HG02588 (cell line): Measurements from ENCODE around the gene HTR3A.

Experiments used
- ATAC-seq: cut with Tn5 transposase; IDR thresholded peaks from one replicate; pipeline ENCODE4 v1.9.1; 2021; ENCODE audit warnings: mild to moderate bottlenecking, moderate library complexity; ENCODE audit not compliant: unreplicated experiment

HTR3A gene

DNA sequence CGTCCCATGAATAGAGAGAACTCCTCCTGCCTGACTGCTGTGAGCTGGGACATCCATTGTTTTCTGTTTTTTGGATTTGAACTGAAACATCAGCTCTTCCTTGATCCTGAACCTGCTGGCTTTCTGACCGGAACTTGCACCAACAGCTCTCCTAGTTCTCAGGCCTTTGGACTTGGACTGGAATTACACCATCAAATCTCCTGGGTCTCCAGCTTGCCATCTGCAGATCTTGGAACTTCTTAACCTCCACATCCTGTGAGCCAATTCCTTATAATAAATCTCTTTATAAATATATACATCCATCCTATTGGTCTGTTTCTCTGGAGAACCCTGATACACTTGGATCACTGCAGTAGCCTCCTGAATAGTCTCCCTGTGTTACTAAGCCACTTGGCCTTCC, 42.1 kb downstream of the HTR3A start:
- no peak for ATAC-seq

DNA sequence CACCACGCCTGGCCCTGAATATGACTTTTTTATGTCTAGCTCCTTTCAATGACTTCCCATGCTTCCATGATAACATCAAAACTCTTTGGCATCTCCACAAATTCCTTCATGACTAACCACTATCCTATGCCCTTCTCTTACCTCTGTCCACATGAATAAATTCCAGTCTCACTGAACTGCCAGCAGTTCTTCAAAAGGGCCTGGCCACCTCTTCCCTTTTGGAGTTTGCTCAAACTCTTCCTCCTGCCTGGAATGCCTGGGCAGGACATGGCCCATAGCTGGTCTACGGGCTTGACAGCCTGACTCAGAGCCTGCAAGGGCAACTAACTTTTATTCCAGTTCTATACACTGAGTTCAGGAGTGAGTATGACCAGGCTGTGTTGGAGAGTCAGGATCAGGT, 42.8 kb downstream of the HTR3A start:
- no peak for ATAC-seq

DNA sequence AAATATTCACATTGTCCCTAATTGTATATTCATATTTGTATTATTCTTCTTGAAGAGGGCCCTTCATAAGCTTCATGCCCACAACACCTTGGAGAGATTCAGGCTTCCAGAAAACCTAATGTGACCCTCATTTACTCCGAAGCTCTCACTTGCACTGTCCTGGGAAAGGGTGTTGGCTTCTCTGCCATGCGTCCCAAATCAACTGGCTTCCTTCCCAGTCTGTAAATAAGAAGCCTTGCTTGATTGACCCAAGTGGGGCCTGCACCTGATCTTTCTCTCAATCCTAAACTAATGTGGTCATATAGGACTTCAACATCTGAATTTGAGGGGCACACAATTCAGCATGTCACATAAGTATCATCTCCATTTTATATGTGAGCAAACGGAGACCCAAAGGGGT, 44.1 kb downstream of the HTR3A start:
- no peak for ATAC-seq

DNA sequence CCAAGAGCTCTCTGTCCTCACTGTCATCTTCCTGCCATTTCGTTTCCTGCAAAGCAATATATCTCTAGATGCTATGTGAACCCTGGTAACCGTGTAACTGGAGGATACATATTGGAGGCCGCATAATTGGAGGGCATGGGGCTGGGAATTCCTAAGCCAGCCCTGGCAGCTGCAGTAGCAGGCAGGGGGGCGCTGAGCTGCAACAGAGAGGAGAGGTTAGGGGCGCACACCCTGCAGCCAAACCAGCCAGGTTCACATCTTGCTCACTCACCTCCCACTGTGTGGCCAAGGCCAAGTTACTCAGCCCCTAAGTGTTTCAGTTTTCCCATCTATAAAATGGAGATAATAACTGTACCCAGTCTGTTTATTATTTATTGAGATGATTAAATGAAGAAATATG, 44.7 kb downstream of the HTR3A start:
- ATAC-seq = no peak

DNA sequence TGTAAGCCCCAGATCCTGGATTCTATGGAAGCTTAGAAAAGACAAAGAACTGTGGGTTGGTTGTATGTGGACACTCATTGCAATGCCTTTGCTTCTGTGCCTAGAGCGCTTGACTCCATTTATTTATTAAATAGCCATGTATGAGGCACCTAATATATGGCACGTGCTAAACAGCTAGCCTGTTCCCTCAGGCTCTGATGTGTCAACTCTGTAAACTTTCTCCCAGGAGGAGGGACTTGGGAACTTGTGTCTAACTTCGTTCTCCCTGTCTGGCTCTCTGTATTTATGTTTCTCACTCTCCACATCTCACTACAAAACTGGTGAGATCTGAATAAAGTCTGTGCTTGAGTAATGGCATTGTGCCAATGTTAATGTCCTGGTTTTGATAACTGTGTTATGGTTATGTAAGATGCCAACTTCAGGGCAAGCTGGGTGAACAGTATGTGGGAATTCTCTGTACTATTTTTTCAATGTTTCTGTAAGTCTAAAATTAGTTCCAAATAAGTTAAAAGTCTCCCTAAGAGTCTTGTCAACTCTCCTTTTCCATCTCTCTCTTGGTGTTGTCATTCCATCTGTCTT, 50.5 kb downstream of the HTR3A start:
- ATAC-seq = no peak

DNA sequence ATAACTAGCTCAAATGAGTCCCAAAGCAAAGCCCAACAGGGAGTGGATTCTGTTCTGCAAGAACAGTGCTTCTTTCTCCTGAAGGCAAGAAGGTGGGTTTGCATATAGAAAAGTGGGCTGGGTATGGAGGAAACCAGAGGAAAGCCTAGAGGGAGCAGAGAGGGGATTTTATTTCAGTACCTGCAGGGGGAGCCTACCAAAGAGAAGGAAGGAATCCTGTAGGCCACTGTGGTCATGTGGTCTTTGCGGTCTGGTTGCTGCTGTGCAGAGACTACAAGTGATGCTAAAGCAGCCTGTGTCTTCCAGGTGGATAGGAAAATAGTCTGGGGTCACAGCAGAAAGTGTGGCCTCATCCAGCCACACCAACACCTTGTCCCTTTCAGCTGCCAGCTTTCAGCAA, 51.4 kb downstream of the HTR3A start:
- no peak for ATAC-seq

DNA sequence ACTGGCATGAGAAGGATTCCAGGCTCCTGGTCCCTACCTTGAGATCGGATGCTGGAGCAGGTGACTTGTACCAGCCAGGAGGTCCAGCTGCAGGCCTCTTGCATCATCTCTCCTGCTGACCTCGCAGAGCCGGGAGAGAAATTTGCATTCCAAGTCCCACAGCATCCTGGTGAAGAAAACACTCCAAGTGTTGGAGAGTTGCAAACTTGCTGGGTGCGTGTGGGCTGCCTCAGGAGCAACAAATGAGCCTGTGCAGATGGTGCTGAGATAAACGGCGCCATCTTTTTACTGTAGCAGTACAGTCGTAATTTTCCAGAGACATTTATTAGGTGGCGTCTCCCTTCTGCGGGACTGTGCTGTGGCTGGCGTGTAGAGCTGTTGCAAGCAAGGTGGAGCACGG, 52.5 kb downstream of the HTR3A start:
- no peak for ATAC-seq

DNA sequence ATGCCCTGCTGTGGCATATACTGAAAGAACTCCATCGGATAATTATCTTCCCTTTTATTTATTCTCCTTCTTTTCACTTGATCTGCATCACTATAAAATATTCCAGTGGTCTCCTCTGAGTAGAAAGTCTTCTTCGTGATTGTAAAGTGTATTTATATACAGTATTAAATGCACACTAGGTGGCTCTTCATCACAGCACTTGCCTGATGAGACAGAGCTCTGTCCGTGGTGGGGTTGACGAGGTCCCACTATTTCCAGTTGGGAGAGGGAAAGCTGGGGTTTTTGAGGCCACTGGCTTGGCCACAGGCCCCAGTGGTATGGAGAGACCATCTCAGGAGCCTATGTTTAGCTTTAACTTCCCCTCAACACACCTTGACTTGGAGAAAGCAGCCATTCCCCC, 53.0 kb downstream of the HTR3A start:
- ATAC-seq = no peak

DNA sequence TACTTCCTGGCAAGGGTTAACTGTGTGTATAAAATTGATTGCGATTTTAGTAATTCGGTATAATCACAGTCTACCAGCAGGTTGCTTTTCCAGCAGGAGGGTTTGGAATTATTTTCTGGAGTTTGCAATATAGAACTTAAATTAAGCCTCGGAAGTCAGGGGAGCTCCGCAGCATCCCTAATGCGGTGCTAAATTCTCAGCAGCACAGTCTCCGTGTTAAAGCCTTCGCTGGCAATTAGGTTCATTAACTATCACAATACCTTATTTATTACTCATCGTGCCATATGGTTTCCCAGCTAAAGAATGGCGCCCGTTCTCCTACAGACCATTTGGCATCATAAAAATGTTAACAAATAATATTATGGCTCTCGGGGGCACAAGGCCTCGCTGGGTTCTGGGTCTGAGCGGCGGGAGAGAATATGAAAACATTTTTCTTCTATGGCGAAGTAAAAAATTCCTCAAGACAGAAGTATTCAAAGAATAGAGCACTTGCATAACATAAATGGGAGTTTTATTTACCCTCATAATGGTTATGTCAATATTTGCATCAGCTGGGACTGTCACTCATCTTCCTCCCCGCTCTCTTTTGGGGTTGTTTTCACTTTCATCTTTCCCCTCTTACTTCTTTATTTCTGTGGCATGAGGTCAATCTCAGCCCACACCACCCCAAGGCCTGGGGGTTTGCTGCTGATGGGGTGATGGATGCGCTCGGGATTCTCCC, 56.5 kb downstream of the HTR3A start:
- no peak for ATAC-seq

DNA sequence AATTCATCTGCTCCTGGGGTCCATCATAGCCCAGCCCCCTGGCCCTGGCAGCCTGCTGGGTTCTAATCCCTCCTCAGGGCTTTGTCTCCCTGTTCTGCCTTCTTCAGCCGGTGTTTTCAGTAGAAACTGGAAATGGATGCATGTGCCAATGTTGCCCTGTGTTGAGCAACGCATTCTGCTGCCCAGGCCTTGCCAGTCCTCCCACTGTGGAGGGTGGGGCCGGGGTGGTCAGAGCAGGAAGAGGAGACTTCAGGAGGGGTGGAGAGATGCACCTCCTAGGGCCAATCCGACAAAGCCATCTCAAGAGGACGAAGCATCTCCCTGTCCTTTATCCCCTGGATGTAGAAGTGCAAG, 57.0 kb downstream of the HTR3A start:
- ATAC-seq = no peak

DNA sequence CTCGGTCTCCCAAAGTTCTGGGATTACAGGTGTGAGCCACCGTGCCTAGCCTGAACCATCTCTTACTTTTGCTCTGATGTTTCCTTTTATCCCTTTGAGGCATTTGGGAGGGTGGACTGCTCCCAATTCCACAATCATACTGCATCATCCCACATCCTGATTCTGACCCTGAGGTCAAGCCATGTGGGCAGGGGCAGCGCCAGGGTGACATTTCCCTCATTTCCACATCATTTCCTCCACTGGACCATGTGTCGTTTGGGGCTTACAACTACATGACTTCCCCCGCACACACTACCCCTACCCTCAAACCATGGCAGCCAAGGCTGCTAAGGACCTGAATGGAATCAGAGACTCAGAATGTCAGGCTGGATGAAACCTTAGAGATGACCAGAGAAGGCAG, 58.2 kb downstream of the HTR3A start:
- no peak for ATAC-seq

DNA sequence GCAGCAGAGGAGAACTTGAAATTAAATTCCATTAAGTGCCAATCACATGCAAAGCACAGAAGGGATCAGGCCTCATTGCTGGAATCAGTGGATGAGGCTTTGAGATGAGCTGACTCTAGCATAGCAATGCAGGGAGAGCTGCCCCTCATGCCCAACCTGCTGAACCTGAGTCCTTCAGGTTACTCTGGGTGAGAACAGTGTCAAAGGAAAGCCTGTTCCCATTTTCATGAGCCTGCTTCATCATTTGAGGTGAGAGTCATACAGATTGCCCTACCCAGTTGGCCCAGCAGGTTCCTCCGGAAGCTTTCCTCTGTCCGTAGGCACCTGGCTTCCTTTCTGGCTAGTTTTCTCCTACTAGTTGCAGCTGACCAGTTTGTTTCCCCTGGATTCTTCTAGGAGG, 58.7 kb downstream of the HTR3A start:
- no peak for ATAC-seq

DNA sequence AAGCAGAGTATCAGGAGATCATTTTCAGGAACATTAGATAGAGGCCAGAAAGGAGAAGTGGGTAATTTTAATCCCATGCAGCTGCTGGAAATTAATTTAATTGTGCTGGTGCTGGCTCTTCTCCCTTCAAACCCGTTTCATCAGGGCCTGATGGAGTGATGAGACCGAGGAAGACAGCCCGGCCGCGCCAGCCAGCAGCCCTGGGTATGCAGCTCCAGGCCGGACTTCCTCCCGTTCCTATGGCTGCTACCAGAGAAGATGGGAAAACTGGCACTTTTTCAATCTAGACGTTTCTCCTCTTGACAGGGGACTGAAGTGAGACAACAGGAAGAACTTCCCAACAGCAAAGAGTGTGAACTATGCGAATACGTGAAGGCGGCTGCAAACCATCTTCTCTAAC, 60.0 kb downstream of the HTR3A start:
- no peak for ATAC-seq

DNA sequence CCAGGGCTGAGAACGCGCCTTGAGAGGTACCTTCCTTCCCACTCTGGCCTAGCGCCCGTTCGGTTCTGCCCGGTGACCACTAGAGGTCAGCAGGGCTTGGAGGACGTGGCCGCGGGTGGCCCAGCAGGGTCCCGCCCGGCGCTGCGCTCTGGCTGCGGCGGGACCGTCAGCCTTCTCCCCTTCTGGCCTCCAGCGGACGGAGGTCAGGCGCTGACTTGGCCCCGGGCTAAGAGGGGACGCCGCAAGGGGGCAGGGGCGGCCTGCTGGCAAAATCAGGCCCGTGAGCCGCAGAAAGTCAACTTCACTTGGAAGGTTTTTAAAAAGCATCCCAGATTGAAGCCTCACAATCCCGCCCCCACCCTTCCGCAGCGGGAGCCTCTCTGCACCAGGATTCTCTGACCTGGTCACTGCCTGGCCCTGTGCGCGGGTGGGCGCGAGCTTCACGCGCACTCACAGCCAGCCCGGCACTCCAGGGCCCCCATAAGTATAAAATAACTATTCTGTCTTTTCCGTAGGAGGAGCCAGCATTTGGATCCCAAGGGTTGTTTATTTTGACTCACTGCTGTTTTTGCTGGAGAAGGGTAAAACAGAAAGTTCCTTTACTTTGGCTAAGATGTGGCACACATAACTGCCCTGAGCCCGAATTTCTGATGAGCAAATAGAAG, 61.4 kb downstream of the HTR3A start:
- ATAC-seq = no peak

DNA sequence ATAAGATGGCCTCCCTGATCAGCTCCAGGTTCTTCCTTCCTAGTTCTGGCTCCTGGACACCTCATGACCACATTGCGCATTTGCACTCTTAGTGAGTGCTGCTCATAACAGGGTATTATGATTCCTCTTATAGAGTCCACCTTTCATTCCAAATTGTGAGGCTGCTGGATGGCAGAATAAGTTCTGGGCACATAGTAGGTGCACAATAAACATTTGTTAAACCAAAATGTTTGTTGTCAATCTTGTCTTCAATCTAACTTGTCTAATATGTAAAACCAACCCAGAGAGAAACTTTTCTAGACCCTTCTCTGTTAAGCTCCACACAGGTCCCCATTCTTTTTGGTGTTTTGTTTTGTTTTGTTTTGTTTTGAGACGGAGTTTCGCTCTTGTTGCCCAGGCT, 62.0 kb downstream of the HTR3A start:
- no peak for ATAC-seq

DNA sequence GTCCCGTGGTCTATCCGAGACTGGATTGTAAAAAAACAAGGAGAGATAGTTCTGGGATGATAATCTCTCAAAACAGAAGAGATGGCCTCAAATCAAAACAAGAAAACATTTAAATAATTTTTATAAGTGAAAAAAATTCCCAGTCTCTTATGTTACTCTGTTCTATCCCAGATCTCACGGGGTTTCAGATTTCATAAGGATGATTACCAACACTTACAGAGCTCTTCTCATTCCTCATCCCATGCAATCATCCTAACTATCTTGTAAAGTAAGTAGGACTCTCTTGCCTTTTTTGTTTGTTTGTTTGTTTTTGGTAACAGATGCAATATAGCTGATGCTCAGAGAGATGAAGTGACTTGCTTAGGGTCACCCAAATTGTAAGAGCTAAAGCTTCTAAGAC, 64.6 kb downstream of the HTR3A start:
- no peak for ATAC-seq
